Measurements from ENCODE around the gene ST8SIA4.

- no peak for TF ChIP-seq POLR2A (IDR thresholded peaks at IDR 0.05)
- no peak for TF ChIP-seq POLR2AphosphoS5 (IDR thresholded peaks at IDR 0.05)
- TF ChIP-seq CTCF (IDR thresholded peaks at IDR 0.05), result no peak
These were observed 47.8 kb downstream of the ST8SIA4 start for GRCh38 chr5:100855295-100855694.
